OCI-LY1 (cell line): ENCODE data around the gene TVP23A.

Source experiments
- H2AFZ ChIP-seq: fragments of 200-600 bp; sonication (generic), shearing (Covaris generic); 2 replicates; pipeline ENCODE4 v1.6.0; 2014; ENCODE audit warnings: antibody characterized with exemption, mild to moderate bottlenecking, low read length
- H3F3A ChIP-seq: fragments of 200-600 bp; sonication (generic), shearing (Covaris generic); 2 replicates; pipeline ENCODE4 v1.6.0; 2014; ENCODE audit warnings: mild to moderate bottlenecking, antibody characterized with exemption, low read length, moderate library complexity; ENCODE audit not compliant: insufficient read depth
- H3K27ac ChIP-seq: fragments of 200-600 bp; sonication (generic); 2 replicates; pipeline ENCODE4 v1.5.1; 2014; ENCODE audit warnings: low read length, mixed run types, mild to moderate bottlenecking, low read depth; ENCODE audit not compliant: poor library complexity, severe bottlenecking
- H3K27me3 ChIP-seq: fragments of 200-600 bp; sonication (generic); 2 replicates; pipeline ENCODE4 v1.6.0; 2014; ENCODE audit warnings: antibody characterized with exemption, mild to moderate bottlenecking, low read length, moderate library complexity; ENCODE audit not compliant: insufficient read depth
- H3K36me3 ChIP-seq: fragments of 200-600 bp; sonication (generic); 2 replicates; pipeline ENCODE4 v1.6.1; 2014; ENCODE audit warnings: mild to moderate bottlenecking, antibody characterized with exemption, low read length, moderate library complexity, mixed read lengths; ENCODE audit not compliant: insufficient read depth
- H3K4me1 ChIP-seq: fragments of 200-600 bp; sonication (generic); 2 replicates; pipeline ENCODE4 v1.5.1; 2014; ENCODE audit warnings: mild to moderate bottlenecking, low read length, moderate library complexity; ENCODE audit not compliant: insufficient read depth, severe bottlenecking
- H3K4me2 ChIP-seq: fragments of 200-600 bp; sonication (generic), shearing (Covaris generic); 2 replicates; pipeline ENCODE4 v1.6.1; 2014; ENCODE audit warnings: low read length
- H3K4me3 ChIP-seq: fragments of 200-600 bp; sonication (generic); 2 replicates; pipeline ENCODE4 v1.5.1; 2014; ENCODE audit warnings: low read length, low read depth, mild to moderate bottlenecking, mixed read lengths; ENCODE audit not compliant: poor library complexity, severe bottlenecking
- H3K79me2 ChIP-seq: fragments of 200-600 bp; shearing (Covaris generic); 2 replicates; pipeline ENCODE4 v1.6.1; 2016; ENCODE audit warnings: mixed run types, low read length, mixed read lengths; ENCODE audit not compliant: insufficient read depth
- H3K9ac ChIP-seq: fragments of 200-600 bp; sonication (generic), shearing (Covaris generic); 2 replicates; pipeline ENCODE4 v1.6.1; 2014; ENCODE audit warnings: mild to moderate bottlenecking, low read length, mixed read lengths
- H3K9me2 ChIP-seq: fragments of 200-600 bp; sonication (generic), shearing (Covaris generic); 2 replicates; pipeline ENCODE4 v1.6.1; 2014; ENCODE audit warnings: low read depth, mild to moderate bottlenecking, low read length, mixed read lengths
- H3K9me3 ChIP-seq: fragments of 200-600 bp; shearing (Covaris generic); 2 replicates; pipeline ENCODE4 v1.6.1; 2014; ENCODE audit warnings: low read length, mixed read lengths
- H4K20me1 ChIP-seq: fragments of 200-600 bp; sonication (generic), shearing (Covaris generic); 2 replicates; pipeline ENCODE4 v1.6.0; 2016; ENCODE audit warnings: mild to moderate bottlenecking, low read length; ENCODE audit not compliant: insufficient read depth
- EZH2 ChIP-seq: fragments of 200-600 bp; sonication (generic), shearing (Covaris generic); IDR thresholded peaks from 2 replicates; pipeline ENCODE4 v1.8.0; 2017; ENCODE audit warnings: borderline replicate concordance, mixed run types, mild to moderate bottlenecking, antibody characterized with exemption, low read length, moderate library complexity, mixed read lengths
- TF ChIP-seq, protein P1 (sequence below): fragments of 200-600 bp; sonication (generic), shearing (Covaris generic); IDR thresholded peaks from 2 replicates; pipeline ENCODE4 v1.5.1; 2017; ENCODE audit warnings: mild to moderate bottlenecking, antibody characterized with exemption, low read length, moderate library complexity, mixed read lengths

TVP23A gene

DNA sequence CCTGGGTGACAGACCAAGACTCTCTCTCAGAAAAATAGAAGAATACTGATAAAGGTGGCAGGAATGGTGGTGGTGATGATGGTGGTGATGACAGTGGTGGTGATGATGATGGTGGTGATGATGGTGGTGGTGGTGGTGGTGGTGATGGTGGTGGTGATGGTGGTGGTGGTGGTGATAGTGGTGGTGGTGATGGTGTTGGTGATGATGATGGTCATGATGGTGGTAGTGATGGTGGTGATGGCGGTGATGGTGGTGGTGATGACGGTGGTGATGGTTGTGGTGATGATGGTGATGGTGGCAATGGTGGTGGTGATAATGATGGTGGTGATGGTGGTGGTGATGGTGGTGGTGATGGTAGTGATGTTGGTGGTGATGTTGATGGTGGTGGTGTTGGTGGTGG is 40.4 kb upstream of the TVP23A start:
- no peaks in the 10 kb centered on the region for H3K9me2 ChIP-seq
- no peak overlapping the region for H3K9ac ChIP-seq
- no peaks in the 10 kb centered on the region for H4K20me1 ChIP-seq
- H3K4me3 ChIP-seq, result no peak overlapping the region
- no peaks in the 10 kb centered on the region for H3K79me2 ChIP-seq
- no peaks in the 10 kb centered on the region for H3K9me3 ChIP-seq
- no peak overlapping the region for H3K4me2 ChIP-seq
- TF ChIP-seq EZH2, result no peak
- TF ChIP-seq, protein P1, sequence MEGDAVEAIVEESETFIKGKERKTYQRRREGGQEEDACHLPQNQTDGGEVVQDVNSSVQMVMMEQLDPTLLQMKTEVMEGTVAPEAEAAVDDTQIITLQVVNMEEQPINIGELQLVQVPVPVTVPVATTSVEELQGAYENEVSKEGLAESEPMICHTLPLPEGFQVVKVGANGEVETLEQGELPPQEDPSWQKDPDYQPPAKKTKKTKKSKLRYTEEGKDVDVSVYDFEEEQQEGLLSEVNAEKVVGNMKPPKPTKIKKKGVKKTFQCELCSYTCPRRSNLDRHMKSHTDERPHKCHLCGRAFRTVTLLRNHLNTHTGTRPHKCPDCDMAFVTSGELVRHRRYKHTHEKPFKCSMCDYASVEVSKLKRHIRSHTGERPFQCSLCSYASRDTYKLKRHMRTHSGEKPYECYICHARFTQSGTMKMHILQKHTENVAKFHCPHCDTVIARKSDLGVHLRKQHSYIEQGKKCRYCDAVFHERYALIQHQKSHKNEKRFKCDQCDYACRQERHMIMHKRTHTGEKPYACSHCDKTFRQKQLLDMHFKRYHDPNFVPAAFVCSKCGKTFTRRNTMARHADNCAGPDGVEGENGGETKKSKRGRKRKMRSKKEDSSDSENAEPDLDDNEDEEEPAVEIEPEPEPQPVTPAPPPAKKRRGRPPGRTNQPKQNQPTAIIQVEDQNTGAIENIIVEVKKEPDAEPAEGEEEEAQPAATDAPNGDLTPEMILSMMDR, result no peak
- H3F3A ChIP-seq, result no peaks in the 10 kb centered on the region
- peaks cover 14% of the 10 kb centered on the region; the same call in 1 of the 2 replicates for H3K36me3 ChIP-seq
- H3K27me3 ChIP-seq, result no peaks in the 10 kb centered on the region
- H3K27ac ChIP-seq, result no peak overlapping the region
- H3K4me1 ChIP-seq, result no peaks in the 10 kb centered on the region
- no peak overlapping the region for H2AFZ ChIP-seq

DNA sequence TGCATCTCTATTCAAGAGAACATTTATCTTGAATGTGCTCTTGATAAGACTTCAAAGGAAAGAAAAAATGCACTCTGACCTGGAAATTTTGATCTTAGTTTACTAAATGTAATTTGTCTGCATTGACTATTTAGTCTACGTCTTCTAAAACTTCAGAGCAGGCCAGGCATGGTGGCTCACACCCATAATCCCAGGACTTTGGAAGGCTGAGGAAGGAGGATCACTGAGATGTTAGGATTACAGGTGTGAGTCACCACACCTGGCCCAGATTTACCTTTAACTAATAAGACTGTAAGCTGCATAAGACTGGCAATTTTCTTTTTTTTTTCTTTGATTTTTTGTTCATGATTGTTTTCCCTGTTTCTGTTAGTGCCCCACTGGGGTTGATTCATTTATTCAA is 39.6 kb upstream of the TVP23A start:
- Histone ChIP-seq H2AFZ (no peak overlapping the region), H3K9me3 (no peaks in the 10 kb centered on the region), H3K9me2 (no peaks in the 10 kb centered on the region), H3F3A (no peaks in the 10 kb centered on the region), H3K27ac (no peak overlapping the region), H3K4me3 (no peak overlapping the region), H3K79me2 (no peaks in the 10 kb centered on the region), H3K9ac (no peak overlapping the region), H3K4me1 (no peaks in the 10 kb centered on the region), H4K20me1 (no peaks in the 10 kb centered on the region), H3K36me3 (peaks cover 14% of the 10 kb centered on the region), H3K27me3 (no peaks in the 10 kb centered on the region), H3K4me2 (no peak overlapping the region)
- TF ChIP-seq, protein P1, result no peak
- no peak for TF ChIP-seq EZH2

DNA sequence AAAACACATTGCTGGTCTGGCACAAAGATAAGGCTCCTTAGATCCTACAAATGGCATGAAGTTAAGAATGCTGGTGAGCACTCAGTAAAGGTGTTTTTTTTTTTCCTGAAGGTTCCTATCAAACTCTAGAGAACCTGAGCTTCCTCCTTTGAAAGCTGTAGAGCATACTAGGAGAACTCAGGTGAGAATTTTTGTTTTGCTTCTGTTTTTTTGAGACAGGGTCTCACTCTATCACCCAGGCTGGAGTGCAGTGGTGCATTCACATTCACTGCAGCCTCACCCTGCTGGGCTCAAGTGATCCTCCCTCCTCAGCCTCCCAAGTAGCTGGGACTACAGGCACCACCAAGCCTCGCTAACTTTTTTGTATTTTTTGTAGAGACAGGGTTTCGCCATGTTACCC is 37.4 kb upstream of the TVP23A start:
- Histone ChIP-seq H3K9me3 (no peaks in the 10 kb centered on the region), H3K27ac (no peak overlapping the region), H3K4me3 (no peak overlapping the region), H2AFZ (no peak overlapping the region), H3K4me2 (no peak overlapping the region), H3F3A (no peaks in the 10 kb centered on the region), H3K36me3 (peaks cover 14% of the 10 kb centered on the region), H3K27me3 (no peaks in the 10 kb centered on the region), H4K20me1 (no peaks in the 10 kb centered on the region), H3K4me1 (peaks cover 11% of the 10 kb centered on the region), H3K9me2 (no peaks in the 10 kb centered on the region), H3K79me2 (no peaks in the 10 kb centered on the region), H3K9ac (no peak overlapping the region)
- TF ChIP-seq, protein P1, result no peak
- TF ChIP-seq EZH2, result no peak
